Fibroblast of mammary gland (primary cell): ENCODE measurements around the gene RELN.

Source experiments
- DNase-seq: peaks from one replicate; pipeline ENCODE4 v3.0.0-alpha.2; 2010; ENCODE audit warnings: low read depth
- H3K4me3 ChIP-seq: 2 replicates; pipeline ENCODE4 v1.5.1; 2011; ENCODE audit warnings: low read depth, mild to moderate bottlenecking, low read length, moderate library complexity; ENCODE audit not compliant: control insufficient read depth
- CTCF ChIP-seq: conservative IDR thresholded peaks from 2 replicates; pipeline ENCODE4 v1.5.1; 2011; ENCODE audit warnings: low read depth, low read length, inconsistent platforms; ENCODE audit not compliant: control insufficient read depth, insufficient read depth

Gene RELN

DNA sequence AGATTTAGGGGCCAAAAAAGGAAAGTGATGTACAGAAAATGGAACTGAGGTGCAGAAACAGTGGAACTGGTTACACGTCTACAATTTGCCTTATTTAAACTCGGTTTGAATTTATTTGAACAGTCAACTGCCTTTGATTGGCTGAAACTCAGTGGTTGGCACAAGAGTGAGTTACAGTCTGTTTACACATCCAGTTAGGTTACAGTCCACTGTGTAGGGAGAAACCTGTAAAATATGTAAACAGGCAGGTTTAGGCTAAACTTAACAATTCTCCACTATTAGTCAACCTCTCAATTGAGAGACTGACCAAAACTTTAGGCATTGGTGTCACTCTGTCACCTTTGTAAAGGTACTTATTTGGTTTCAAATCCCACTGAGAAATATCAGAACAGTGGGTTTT is 40.3 kb upstream of the RELN start:
- no peak overlapping the region for H3K4me3 ChIP-seq
- TF ChIP-seq CTCF, result no peak
- DNase-seq, result no peak

- TF ChIP-seq CTCF, result no peak
- H3K4me3 ChIP-seq, result no peak overlapping the region
- no peak for DNase-seq
Measured at GRCh38 chr7:104024632-104025031, 35.2 kb upstream of the RELN start.

- H3K4me3 ChIP-seq, result no peak overlapping the region
- no peak for TF ChIP-seq CTCF
- DNase-seq, result no peak
Measured at GRCh38 chr7:104023100-104023499, 33.6 kb upstream of the RELN start.

DNA sequence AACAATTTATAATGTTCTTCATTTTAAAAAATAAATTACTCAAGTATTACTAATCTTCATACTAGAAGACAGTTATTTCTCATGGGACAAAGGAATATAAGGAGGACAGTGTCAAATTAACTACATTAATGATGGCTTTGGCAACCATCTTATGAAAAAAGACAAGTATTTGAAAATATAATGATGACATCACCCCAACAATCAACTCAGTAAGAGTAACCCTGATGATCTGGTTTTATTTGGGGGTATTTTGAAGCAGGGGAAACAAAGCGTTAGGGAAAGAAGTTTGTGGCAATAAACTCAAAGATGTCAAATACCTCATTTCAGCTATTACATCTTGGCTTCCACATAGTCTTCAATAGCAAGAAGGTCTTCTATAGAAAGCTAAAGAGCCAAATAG is 29.0 kb upstream of the RELN start:
- no peak for DNase-seq
- TF ChIP-seq CTCF, result no peak
- no peak overlapping the region for H3K4me3 ChIP-seq

GRCh38 chr7:104017001-104017400 is 27.5 kb upstream of the RELN start:
- no peak for DNase-seq
- TF ChIP-seq CTCF, result no peak
- no peak overlapping the region for H3K4me3 ChIP-seq

- no peak for TF ChIP-seq CTCF
- no peak for DNase-seq
- no peak overlapping the region for H3K4me3 ChIP-seq
Measured at GRCh38 chr7:104012835-104013234, 23.4 kb upstream of the RELN start.

DNA sequence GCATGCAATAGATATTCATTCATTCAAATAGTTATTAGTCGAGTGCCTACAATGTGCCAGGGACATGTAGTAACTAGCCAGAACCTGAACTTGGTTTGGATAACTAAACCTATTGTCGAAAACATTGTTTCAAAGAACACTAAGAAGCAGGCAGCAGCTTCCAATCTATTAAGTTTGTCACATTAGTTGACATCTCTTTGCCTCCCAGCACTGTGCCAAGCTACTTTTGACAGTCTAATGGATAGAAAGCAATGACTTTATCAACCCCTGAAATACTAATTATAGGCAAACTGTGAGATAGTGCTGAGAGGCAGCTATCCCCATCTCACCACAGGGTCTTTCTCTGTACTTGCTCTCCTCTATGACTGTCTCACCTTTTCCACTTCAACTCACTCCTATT is 22.4 kb upstream of the RELN start:
- no peak overlapping the region for H3K4me3 ChIP-seq
- no peak for TF ChIP-seq CTCF
- DNase-seq, result no peak
